B cell (primary cell): ENCODE results near the gene CAMTA1. TPM values are rescaled to one million over a fixed set of nuclear protein-coding genes. Genes with fewer than 3 reads are reported as not detected.

Experiments used
- ATAC-seq: fragments of 200-7000 bp; cut with Tn5 transposase; one replicate; pipeline ENCODE4 v1.10.0; 2021; ENCODE audit warnings: low read depth, mild to moderate bottlenecking, moderate number of reproducible peaks, moderate library complexity
- CTCF ChIA-PET: fragments of 350-600 bp; sonication (Branson Sonifier 250); formaldehyde crosslinking; loops from one replicate; lab custom pipeline; 2021; ENCODE audit warnings: antibody characterized with exemption, inconsistent platforms; lab: Charles Lee
- POLR2A ChIA-PET: fragments of 350-600 bp; sonication (Branson Sonifier 250); formaldehyde crosslinking; loops from one replicate; lab custom pipeline; 2021; ENCODE audit warnings: antibody characterized with exemption; lab: Charles Lee
- DNase-seq: peaks from one replicate; pipeline ENCODE4 v3.0.0; 2013
- H2AFZ ChIP-seq: 2 replicates; pipeline ENCODE4 v1.6.1; 2012; ENCODE audit warnings: mild to moderate bottlenecking, low read depth, low read length; ENCODE audit not compliant: insufficient read depth, poor library complexity, severe bottlenecking
- H3K27ac ChIP-seq, 2 donors: 1 replicate in 1 of 2; 2 replicates in 1 of 2; pipeline ENCODE4 v1.5.1; 2012 to 2013; ENCODE audit warnings: low read length in 2 of 2, mild to moderate bottlenecking in 2 of 2, moderate library complexity in 1 of 2
- H3K27me3 ChIP-seq, 4 experiments: fragments of 200-600 bp in 1 of 4; sonication (generic) in 1 of 4; replicated peaks in 1 of 4; 1 replicate in 2 of 4; 2 replicates in 2 of 4; pipeline versions ENCODE4 v1.6.1 to v1.7.0; 2013 to 2016; ENCODE audit warnings: low read length in 3 of 4, mild to moderate bottlenecking in 2 of 4, mixed read lengths in 1 of 4, moderate library complexity in 1 of 4; ENCODE audit not compliant: insufficient read depth in 4 of 4, control insufficient read depth in 3 of 4; ENCODE audit errors: control extremely low read depth in 1 of 4
- H3K36me3 ChIP-seq, 2 experiments: replicated peaks in 1 of 2; 1 replicate in 1 of 2; 2 replicates in 1 of 2; pipeline versions ENCODE4 v1.6.1 to v1.7.1; 2013; ENCODE audit warnings: low read length in 1 of 2; ENCODE audit not compliant: insufficient read depth in 2 of 2, control insufficient read depth in 1 of 2; ENCODE audit errors: control extremely low read depth in 1 of 2, extremely low read depth in 1 of 2
- H3K4me1 ChIP-seq, 2 donors: fragments of 200-600 bp in 1 of 2; sonication (generic) in 1 of 2; 1 replicate in 1 of 2; 2 replicates in 1 of 2; pipeline versions ENCODE4 v1.5.1 to v1.6.1; 2013 to 2017; ENCODE audit warnings: low read length in 2 of 2; ENCODE audit not compliant: control insufficient read depth in 2 of 2, insufficient read depth in 2 of 2
- H3K4me2 ChIP-seq: replicated peaks from 2 replicates; pipeline ENCODE3; 2012; ENCODE audit warnings: mild to moderate bottlenecking, low read depth, low read length; ENCODE audit not compliant: poor library complexity, severe bottlenecking
- H3K4me3 ChIP-seq, 5 experiments: fragments of 200-600 bp in 1 of 5; sonication (generic) in 1 of 5; 1 replicate in 3 of 5; 2 replicates in 2 of 5; pipeline versions ENCODE4 v1.5.1 to v1.7.0; 2011 to 2016; ENCODE audit warnings: low read length in 4 of 5, mild to moderate bottlenecking in 4 of 5, low read depth in 2 of 5, control low read depth in 1 of 5, moderate library complexity in 1 of 5; ENCODE audit not compliant: insufficient read depth in 1 of 5; ENCODE audit errors: control extremely low read depth in 1 of 5, extremely low read depth in 1 of 5
- H3K79me2 ChIP-seq: fragments of 200-600 bp; sonication (generic); one replicate; pipeline ENCODE4 v1.6.0; 2016; ENCODE audit warnings: low read length; ENCODE audit not compliant: control insufficient read depth, insufficient read depth
- H3K9ac ChIP-seq: fragments of 200-600 bp; sonication (generic); 2 replicates; pipeline ENCODE4 v1.6.1; 2017; ENCODE audit warnings: mild to moderate bottlenecking, low read length, moderate library complexity
- H3K9me3 ChIP-seq, 3 donors: one replicate each; pipeline versions ENCODE4 v1.6.1 to v1.7.1; 2013; ENCODE audit warnings: low read length in 2 of 3; ENCODE audit not compliant: control insufficient read depth in 2 of 3, insufficient read depth in 1 of 3; ENCODE audit errors: control extremely low read depth in 1 of 3
- H4K20me1 ChIP-seq: 2 replicates; pipeline ENCODE4 v1.6.0; 2012; ENCODE audit warnings: mild to moderate bottlenecking, low read length; ENCODE audit not compliant: insufficient read depth, control insufficient read depth, poor library complexity, severe bottlenecking
- H3K27ac Mint-ChIP-seq: one replicate; pipeline ENCODE4 v1.8.0; 2021; ENCODE audit warnings: mixed read lengths
- H3K27me3 Mint-ChIP-seq: one replicate; pipeline ENCODE4 v1.8.0; 2021; ENCODE audit warnings: mixed read lengths
- H3K4me1 Mint-ChIP-seq: one replicate; pipeline ENCODE4 v1.8.0; 2021; ENCODE audit warnings: mixed read lengths
- H3K4me3 Mint-ChIP-seq: one replicate; pipeline ENCODE4 v1.8.0; 2021; ENCODE audit warnings: mixed read lengths
- H3K9me3 Mint-ChIP-seq: one replicate; pipeline ENCODE4 v1.8.0; 2022; ENCODE audit warnings: mixed read lengths; ENCODE audit not compliant: insufficient read depth
- CTCF ChIP-seq: fragments of 200-600 bp; IDR thresholded peaks from one replicate; pipeline ENCODE4 v1.8.0; 2022; ENCODE audit warnings: antibody characterized with exemption, mild to moderate bottlenecking
- EZH2 ChIP-seq: IDR thresholded peaks from 2 replicates; pipeline ENCODE4 v1.6.1; 2012; ENCODE audit warnings: borderline replicate concordance, low read depth, mild to moderate bottlenecking, moderate library complexity, low read length; ENCODE audit not compliant: insufficient read depth, poor library complexity, severe bottlenecking
- WGBS: methylation state at CpG from one replicate; pipeline ENCODE4 v1.1.5; 2013; ENCODE audit warnings: missing lambda C conversion rate; ENCODE audit not compliant: insufficient coverage; 5-methylcytosine and 5-hydroxymethylcytosine counted together
- intact Hi-C: fragments of 100-400 bp; cut with micrococcal nuclease; formaldehyde crosslinking; loops from one replicate; pipeline ENCODE4 v1.10.0; 2022
- polyA plus RNA-seq: library from polyadenylated mRNA; depleted of rRNA; stranded (reverse); fragments of >200 nt; gene quantifications from 2 replicates; pipeline ENCODE4 v1.2.3, GENCODE V29; 2012
- total RNA-seq, 2 donors: library from RNA; stranded (reverse); fragments of 120-200 nt in 1 of 2; gene quantifications; 1 replicate in 1 of 2; 2 replicates in 1 of 2; pipeline versions ENCODE4 v1.2.3 to v1.2.4, GENCODE V29; 2013 to 2022

Gene CAMTA1
- total and polyA plus RNA-seq, 2 donors (not counting 1 experiment from before 2014, with no cell fraction given), result 42.2 to 45.7 TPM

- intact Hi-C loops, result no loop called here
- Histone ChIP-seq H3K36me3 (no peaks in the 10 kb centered on the region), H3K27me3 (no peaks in the 10 kb centered on the region), H3K9me3 (peaks cover 0 to 15% (median 0%) of the 10 kb centered on the region in 3 donors), H3K27ac (no peak overlapping the region), H3K4me2 (no peak overlapping the region), H3K9ac (no peak overlapping the region), H3K4me1 (no peaks in the 10 kb centered on the region), H3K79me2 (no peaks in the 10 kb centered on the region), H2AFZ (no peak overlapping the region), H4K20me1 (no peaks in the 10 kb centered on the region), H3K4me3 (no peak overlapping the region)
- H3K9me3 Mint-ChIP-seq, result no peaks in the 10 kb centered on the region
- 69% methylated on average over 11 of the region's 15 CpGs for WGBS
- ATAC-seq, result no peak
- H3K4me1 Mint-ChIP-seq, result no peaks in the 10 kb centered on the region
- H3K27ac Mint-ChIP-seq, result no peak overlapping the region
- POLR2A ChIA-PET, result no interaction called here
- TF ChIP-seq CTCF (no peak), EZH2 (no peak)
- CTCF ChIA-PET, result no interaction called here
- H3K27me3 Mint-ChIP-seq, result no peaks in the 10 kb centered on the region
- H3K4me3 Mint-ChIP-seq, result no peak overlapping the region
- DNase-seq, result no peak
Measured at GRCh38 chr1:7501723-7502603, 716.7 kb downstream of the CAMTA1 start.
